HG02623 (cell line): ENCODE measurements around the gene RBM3.
A peak's percentile ranks its signal among the peaks of the same experiment; 100 is the strongest.

Experiments used
- ATAC-seq: cut with Tn5 transposase; IDR thresholded peaks from one replicate; pipeline ENCODE4 v1.9.1; 2021; ENCODE audit warnings: moderate library complexity; ENCODE audit not compliant: unreplicated experiment

The RBM3 gene

DNA sequence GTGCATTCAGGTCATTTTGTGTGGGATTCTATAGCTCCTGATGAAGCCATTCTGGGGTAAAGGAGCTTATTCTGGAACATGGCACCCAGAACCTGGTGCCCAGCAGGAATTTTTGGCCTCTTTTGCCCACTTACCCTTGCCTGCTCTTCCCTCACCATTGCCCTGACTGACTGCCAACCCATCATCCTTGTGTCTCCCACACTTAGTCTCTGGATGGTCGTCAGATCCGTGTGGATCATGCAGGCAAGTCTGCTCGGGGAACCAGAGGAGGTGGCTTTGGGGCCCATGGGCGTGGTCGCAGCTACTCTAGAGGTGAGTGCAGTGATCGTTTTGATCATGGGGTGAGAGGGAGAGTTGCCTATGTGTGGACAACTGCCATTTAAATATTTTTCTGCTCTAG, 1.8 kb downstream of the RBM3 start:
- no peak for ATAC-seq

DNA sequence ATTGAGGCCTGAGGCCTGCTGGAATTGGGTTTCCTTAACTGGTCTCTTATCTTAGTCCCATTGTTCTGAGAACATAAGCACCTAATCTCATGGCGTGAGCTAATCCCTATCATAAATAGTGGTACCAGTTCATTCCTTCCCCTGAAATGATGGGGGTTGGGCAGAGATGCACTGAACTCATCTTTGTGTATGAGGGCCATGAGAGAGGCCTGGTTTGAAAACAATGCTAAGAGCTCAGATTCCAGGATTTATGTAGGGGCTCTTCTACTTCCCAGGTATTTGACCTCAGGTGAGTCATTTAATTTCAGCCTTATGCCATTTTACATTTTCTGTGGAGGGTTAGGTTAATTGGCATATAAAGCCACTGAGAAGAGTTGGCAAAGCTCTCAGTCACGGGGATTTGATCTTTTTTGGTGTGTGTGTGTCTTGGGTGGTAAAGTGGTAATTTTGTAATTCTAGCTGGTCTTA, 4.4 kb downstream of the RBM3 start:
- no peak for ATAC-seq

DNA sequence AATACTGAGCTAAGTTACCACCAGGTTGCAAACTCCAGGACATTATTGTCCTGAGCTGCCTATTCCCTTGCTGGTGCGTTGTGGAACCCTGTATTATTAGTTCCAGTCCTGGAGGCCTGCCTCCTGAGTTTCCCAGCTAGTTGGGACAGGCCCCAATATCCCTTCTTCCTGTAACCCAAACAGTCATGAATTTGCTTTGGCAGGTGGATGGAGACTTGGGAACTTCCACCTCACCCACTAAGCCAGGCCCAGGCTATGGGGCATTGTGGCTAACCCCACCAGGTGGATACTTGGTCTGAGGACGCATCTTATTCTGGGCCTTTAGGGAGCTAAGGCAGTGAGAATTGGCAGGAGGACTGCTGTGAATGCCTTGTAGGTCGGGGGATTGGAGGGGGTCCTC, 5.0 kb downstream of the RBM3 start:
- no peak for ATAC-seq

DNA sequence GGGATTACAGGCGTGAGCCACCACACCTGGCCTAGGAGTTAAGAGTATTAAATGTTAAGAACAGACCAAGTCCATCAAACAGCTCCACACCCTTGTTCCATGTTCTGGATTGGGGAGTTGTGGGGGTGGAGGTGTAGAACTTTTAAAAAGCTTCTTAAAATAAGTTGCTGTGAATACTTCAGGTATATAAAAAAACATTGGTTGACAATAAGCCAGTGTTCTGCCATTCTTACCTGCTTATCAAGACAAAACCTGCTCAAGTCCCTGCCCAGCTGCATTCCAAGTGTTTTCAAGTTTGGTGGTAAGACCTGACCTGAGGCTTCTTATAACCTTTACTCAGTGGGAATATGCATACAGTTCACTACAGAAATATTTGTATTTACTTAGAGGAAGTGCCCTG, 6.4 kb downstream of the RBM3 start:
- ATAC-seq: no peak

DNA sequence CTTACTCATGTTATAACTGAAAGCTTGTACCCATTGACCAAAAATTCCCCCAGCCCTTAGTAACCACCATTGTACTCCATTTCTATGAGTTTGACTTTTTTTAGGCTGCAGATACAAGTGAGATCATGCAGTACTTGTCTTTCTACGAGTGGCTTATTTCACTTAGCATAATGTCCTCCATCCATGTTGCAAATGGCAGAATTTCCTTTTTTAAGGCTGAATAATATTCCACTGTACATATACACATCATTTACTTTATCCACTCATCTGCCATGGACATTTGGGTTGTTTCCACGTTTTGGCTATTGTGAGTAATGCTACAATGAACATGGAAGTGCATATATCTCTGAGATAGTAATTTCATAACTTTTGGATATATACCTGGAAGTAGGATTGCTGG, 10.4 kb downstream of the RBM3 start:
- ATAC-seq: no peak

DNA sequence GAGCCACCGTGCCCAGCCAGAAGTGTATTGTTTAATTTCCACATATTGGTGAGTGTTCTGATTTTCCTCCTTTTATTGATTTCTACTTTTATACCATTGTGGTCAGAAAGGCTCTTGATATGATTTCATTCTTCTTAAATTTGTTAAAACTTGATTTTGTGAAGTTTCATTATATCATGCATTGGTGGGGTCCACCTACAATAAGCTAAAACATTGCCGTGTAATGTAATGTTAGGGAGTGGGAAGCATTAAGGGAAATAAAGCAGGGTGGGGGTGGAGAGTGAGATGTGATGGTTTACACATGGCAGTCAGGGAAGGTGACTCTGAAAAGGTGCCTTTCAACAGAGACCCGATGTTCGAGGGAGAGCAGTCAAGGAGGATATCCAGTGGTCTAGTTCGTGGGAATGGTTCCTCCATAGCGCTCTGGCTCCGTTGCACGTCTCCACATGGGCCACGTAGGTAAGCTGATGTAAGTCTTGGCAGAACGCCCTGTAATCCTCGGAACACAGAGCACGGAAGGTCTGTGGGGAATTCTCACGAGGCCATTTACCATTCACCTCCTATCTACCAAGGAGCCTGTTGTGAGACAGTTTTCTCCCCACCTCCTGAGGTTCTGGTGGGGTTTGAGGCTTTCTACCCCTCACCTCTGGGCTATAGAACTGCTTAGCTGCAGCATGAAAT, 15.3 kb downstream of the RBM3 start:
- ATAC-seq: no peak

DNA sequence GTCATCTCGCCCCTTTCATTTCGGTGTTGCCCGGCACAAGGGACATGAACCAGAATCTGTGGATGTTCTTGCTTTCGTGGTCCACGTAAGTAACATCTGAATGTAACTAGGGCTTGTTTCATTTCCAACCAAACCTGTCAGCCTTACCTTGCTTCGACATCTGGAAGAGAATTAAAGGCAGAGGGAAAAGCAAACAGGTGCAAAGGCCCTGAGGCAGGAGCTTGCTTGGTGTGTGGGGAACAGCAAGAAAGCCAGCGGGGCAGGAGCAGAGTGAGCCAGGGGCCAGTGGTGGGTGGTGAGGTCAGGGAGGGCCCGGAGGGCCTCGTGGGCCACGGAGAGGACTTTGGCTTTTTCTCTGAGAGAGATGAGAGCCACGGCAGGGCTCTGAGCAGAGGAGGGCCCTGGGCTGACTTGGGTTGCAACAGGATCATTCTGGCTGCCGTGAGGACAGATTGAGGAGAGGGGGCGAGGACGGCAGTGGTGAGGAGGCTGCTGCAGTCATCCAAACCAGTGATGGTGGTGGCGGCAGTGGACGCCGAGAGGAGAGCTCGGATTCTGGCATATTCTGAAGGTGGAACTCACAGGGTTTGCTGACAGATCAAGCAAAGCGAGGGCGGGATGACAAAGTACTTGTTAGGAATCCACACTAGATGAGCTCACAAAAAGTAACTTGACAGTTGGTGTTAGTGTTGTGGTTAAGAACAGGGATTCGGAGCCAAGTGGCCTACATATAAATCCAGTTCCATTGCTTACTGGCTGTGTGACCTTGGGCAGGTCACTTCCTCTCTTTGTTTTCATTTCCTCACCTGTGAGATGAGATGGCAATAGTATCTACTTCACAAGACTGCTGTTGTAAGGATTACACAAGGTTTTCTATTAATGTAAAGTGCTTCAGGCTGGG, 16.2 kb downstream of the RBM3 start:
- ATAC-seq: no peak

DNA sequence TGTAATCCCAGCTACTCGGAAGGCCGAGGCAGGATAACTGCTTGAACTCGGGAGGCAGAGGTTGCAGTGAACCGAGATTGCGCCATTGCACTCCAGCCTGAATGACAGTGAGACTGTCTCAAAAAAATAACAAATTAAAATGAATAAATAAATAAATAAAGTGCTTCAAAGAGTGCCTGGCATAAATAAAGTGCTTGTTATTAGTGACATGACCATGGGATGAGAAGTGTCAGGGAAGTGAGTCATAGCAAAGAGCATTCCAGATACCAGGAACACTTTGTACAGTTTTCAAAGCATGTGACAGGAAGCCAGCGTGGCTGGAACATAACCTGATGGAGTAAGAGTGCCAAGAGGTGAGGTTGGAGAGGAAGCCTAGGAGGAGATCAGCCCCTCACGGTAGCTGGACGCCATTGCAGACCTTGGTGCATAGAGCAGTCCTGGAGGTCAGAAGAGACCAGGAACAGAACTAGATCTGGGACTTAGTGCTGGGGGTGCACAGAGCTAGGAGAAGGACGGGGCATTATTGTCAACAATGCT, 17.0 kb downstream of the RBM3 start:
- ATAC-seq: no peak

DNA sequence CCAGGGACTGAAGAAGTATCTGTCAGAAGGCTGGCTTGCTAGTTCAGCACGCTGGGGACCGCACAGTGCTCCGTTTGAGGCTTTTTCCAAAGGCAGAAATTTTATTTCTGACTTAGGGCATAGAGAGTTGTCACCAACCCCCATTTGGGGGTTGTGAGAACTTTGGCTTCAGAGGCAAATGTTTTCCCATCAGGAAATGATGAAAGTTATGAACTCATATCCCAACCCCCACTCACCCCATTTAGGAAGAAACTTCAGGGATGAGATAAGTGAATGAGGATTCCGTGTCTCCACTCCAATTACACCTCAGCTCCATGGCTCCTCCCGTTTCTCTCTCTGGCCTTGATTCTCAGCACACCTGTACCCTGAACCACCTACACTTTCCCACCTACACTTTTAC, 18.7 kb downstream of the RBM3 start:
- no peak for ATAC-seq

DNA sequence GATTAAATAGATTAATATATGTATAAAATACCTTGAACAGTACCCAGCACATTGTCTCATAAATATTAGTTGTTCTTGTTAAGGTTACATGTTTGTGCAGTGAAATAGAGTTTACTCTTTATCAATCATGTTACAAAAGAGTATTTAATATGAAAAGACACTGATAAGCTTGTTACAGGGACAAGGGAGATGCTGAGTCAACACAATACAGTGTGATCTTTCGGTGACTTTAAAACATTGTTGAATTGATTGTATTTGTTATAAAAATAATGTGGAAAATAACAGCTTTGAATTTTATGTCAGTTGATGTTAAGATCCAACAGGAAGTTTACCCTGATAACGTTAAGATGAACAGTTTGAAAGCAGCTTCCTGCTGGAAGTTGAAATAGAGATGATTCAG, 21.6 kb downstream of the RBM3 start:
- ATAC-seq: no peak

DNA sequence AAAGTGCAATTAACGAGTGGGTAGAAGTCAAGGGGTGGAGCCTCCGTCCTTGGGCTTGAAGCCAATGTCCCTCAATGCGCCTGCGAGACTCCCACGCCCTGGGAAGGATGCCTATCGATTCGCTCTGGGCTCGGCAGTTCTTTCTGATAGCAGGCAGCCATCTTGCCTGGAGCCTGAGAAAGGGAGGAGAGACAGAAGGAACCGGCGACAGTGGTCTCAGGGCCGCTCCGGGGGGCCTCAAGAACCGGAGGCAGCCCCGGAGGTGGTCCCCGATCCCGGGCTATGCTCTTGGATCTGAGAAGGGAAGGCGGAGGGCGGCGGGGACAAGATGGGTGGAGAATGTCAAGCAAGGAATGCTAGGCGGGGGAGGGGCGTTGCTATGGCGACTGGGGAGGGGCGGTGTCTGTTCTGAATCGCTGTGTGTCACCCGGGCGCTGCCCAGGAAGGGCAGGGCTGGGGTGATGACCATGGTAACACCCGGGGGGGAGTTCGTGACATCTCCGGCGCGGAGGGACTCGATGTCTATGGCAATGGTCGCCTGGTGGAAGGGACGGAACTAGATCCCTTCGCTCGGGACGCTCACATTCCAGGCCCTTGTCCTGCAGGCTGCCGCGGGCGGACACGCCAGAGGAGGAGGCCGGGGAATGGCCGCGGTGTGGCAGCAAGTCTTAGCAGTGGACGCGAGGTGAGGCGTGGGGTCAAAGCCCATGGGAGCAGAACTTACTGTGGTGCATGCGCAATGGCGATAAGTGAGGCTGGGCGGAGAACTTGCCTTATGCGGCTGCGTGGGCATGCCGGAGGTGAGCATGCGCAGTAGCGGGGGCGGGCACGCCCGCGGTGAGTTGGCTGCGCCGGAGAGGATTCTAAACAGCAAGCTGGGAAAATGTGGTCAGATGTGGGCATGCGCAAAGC, 23.3 kb downstream of the RBM3 start, which contains the start of gene WDR13:
Gene WDR13, plus strand, starts transcription at position 140 of the 912 bp plus-strand sequence. Its CDS starts 505 bp downstream, at position 645.
- ATAC-seq: peak; percentile 73

DNA sequence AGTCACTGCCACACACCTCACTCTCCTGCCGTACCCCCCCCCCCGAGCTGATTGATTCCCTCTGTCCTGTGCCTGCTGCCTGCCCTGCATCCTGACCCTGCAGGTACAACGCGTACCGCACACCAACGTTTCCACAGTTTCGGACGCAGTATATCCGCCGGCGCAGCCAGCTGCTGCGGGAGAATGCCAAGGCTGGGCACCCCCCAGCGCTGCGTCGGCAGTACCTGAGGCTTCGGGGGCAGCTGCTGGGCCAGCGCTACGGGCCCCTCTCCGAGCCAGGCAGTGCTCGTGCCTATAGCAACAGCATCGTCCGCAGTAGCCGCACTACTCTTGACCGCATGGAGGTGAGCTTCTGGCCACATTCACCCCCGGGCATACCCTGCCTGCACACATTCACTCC, 24.3 kb downstream of the RBM3 start:
- ATAC-seq: no peak

DNA sequence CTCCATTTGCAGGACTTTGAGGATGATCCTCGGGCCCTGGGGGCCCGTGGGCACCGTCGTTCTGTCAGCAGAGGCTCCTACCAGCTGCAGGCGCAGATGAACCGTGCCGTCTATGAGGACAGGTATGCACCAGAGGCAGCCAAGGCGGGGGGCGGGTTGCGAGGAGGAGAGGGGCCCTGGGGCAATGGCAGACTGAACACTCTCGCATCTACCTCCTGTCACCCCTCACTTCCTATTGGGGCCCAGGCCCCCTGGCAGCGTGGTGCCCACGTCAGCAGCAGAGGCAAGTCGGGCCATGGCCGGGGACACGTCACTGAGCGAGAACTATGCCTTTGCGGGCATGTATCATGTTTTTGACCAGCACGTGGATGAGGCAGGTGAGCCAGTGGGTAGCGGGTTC, 25.1 kb downstream of the RBM3 start:
- no peak for ATAC-seq

DNA sequence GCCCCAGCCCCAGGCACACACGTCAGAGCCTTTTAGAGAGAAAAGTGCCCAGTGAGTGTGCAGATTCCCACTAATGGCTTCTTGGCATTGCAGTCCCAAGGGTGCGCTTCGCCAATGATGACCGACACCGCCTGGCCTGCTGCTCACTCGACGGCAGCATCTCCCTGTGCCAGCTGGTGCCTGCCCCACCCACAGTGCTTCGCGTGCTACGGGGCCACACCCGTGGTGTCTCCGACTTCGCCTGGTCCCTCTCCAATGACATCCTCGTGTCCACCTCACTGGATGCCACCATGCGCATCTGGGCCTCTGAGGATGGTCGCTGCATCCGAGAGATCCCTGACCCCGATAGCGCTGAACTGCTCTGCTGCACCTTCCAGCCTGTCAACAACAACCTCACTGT, 25.9 kb downstream of the RBM3 start:
- no peak for ATAC-seq

DNA sequence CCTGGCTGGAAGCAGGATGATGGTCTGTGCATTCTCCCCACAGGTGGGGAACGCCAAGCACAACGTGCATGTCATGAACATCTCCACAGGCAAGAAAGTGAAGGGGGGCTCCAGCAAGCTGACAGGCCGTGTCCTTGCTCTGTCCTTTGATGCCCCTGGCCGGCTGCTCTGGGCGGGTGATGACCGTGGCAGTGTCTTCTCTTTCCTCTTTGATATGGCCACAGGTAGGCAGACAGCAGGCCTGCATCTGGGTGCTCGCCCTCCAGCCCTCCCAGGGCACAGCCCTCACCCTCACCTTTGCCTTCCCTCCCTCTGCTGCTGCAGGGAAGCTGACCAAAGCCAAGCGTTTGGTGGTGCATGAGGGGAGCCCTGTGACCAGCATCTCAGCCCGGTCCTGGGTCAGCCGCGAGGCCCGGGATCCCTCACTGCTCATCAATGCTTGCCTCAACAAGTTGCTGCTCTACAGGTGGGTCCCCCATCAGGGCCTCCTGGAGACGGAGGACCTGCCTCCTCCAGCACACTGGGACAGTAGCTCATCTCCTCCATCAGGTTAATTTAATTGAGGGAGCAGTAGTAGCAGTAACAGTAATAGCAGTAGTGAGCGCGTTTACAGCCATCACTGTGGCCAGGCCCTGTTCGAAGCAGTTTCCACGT, 27.6 kb downstream of the RBM3 start:
- ATAC-seq: no peak

DNA sequence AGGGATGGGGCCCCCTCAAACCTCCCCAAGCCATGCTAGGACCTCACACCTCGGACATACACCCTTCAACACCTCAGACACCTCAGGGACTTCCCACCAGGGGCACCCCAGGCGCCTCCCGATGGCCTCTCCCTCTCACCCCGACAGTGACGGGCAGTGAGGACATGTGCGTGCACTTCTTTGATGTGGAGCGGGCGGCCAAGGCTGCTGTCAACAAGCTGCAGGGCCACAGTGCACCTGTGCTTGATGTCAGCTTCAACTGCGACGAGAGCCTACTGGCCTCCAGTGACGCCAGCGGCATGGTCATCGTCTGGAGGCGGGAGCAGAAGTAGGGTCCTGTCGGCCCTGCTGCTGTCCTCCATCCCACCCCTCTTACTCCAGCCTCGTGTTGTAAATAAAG, 30.4 kb downstream of the RBM3 start:
- no peak for ATAC-seq

DNA sequence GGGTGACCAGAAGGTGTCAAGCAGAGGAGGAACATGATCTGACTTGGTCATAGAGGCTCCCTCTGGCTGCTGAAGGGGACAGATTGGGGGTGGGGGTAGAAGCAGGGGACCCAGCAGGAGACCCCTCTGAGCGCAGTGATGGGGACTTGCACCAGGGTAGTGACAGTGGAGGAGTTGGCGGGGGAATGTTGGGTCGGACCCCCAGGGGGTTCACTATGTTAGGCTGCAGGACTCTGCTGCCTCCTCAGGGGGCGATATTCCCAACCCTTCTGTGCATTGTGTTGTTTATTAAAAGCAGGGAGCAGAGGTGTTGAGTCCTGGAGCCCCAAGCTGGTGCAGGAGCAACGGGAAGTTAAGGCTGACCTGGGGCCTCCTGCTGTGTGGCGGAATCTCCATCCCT, 31.8 kb downstream of the RBM3 start:
- no peak for ATAC-seq

DNA sequence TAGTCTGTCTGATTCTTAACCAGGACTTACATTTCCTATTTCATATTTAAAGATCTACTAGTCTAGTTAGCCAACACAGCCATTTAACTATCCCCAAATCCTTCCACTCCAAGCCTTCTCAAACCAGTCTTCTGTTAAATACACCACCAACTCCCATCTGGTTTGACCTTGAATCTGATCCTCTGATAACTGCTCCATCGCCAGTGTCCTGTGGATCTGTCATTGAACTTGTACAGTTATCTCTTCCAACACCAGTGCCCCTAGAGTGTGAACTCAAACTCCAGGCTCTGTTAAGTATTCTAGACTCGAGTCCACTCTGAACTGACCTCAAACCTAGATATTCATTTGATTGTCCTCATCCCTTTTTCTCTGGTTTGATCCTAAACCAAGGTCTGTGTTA, 37.4 kb downstream of the RBM3 start:
- no peak for ATAC-seq

DNA sequence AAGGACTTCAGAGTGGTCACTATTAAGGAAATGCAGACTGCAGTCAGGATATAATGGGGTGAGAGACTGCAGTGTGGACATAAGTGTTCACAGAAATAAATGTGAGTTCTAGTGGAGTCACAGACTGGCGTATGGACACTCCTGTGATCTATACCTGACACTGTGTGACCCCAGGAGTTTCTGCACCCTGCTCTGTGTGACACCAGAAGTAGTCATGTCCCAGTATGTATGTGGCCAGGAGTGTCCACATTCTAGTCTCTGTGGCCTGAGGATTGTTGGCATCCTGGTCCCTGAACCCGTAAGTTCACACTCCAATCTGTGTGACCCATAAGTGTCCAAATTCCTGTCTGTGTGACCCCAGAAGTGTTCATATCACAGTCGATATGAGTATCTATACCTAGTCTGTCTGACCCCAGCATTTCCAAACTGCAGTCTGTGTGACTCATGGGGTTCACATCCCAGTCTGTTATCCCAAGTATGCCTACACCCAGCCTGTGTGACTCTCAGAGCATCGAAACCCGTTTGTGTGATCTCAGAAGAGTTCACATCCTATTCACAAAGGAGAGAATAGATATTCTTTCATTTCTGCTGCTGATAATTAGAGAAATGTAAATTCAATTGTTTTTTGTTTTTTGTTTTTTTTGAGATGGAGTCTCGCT, 39.3 kb downstream of the RBM3 start:
- no peak for ATAC-seq

DNA sequence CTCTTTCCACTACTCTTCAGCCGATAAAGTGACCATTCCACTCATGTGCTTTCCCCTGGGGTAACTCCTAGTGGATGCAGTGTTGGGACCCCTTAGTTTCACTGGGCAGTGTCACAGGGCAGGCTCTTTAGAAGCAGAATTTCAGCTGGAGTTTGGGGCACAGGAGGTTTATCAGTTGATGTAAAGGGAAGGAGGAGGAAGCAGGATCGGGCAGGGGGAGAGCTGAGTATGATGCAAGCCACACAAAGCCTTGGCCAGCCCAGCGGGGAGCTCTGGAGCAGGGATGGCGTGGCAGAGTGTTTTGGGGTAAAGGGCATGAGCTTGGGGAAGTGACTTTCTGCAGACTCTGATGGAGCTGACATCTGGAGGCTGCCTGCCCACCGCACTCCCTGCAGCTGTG, 42.3 kb downstream of the RBM3 start:
- no peak for ATAC-seq
